ENCODE data around the gene SPINK5.
"Not testable (repeated sequence)": the region's sequence is repeated elsewhere in the genome, so short reads cannot be mapped to it uniquely, and the experiment has no call there.

The SPINK5 gene

GRCh38 chr5:148063861-148064260 lies at the start of gene SPINK5:
Gene SPINK5, plus strand, starts transcription at chr5:148063980. Its CDS starts 65 bp downstream, at chr5:148064045.
- no peak for ATAC-seq

GRCh38 chr5:148014276-148014675 lies 49.5 kb upstream of the SPINK5 start:
- ATAC-seq = no peak

GRCh38 chr5:148020257-148020988 lies 43.4 kb upstream of the SPINK5 start:
- ATAC-seq = no peak

- ATAC-seq = no peak
Observed at GRCh38 chr5:148027505-148027904, 36.3 kb upstream of the SPINK5 start.

GRCh38 chr5:148029131-148029530 lies 34.6 kb upstream of the SPINK5 start:
- ATAC-seq = no peak

GRCh38 chr5:148033134-148033533 lies 30.6 kb upstream of the SPINK5 start:
- no peak for ATAC-seq

GRCh38 chr5:148035676-148036075 lies 28.1 kb upstream of the SPINK5 start:
- no peak for ATAC-seq

GRCh38 chr5:148042881-148043280 lies 20.9 kb upstream of the SPINK5 start:
- no peak for ATAC-seq

- ATAC-seq = no peak
Observed at GRCh38 chr5:148043705-148044104, 20.1 kb upstream of the SPINK5 start.

GRCh38 chr5:148055160-148055559 lies 8.6 kb upstream of the SPINK5 start:
- not testable (repeated sequence) for ATAC-seq

- ATAC-seq = no peak
Observed at GRCh38 chr5:148060309-148060708, 3.5 kb upstream of the SPINK5 start.

GRCh38 chr5:148060881-148061280 lies 2.9 kb upstream of the SPINK5 start:
- no peak for ATAC-seq

- ATAC-seq = no peak
Observed at GRCh38 chr5:148070621-148071020, 6.8 kb downstream of the SPINK5 start.

- no peak for ATAC-seq
Observed at GRCh38 chr5:148072207-148072606, 8.4 kb downstream of the SPINK5 start.

- no peak for ATAC-seq
Observed at GRCh38 chr5:148075529-148075928, 11.7 kb downstream of the SPINK5 start.

GRCh38 chr5:148083203-148083602 lies 19.4 kb downstream of the SPINK5 start:
- no peak for ATAC-seq

- ATAC-seq = no peak
Observed at GRCh38 chr5:148084269-148084668, 20.5 kb downstream of the SPINK5 start.

- no peak for ATAC-seq
Observed at GRCh38 chr5:148085310-148085709, 21.5 kb downstream of the SPINK5 start.

GRCh38 chr5:148085977-148086705 lies 22.4 kb downstream of the SPINK5 start:
- ATAC-seq = no peak

GRCh38 chr5:148090146-148090772 lies 26.5 kb downstream of the SPINK5 start:
- ATAC-seq = no peak

- ATAC-seq = no peak
Observed at GRCh38 chr5:148090773-148091250, 27.0 kb downstream of the SPINK5 start.

- ATAC-seq = no peak
Observed at GRCh38 chr5:148091991-148092964, 28.5 kb downstream of the SPINK5 start.

All from activated CD4-positive, CD25-positive, alpha-beta regulatory T cell treated with anti-CD3 and anti-CD28 coated beads, Interleukin-2, amount 50 U/mL, for 24 hours (primary cell).